GM12878 (cell line): ENCODE results near the gene LCLAT1. TPM values are rescaled to one million over a fixed set of nuclear protein-coding genes. Genes with fewer than 3 reads are reported as not detected.

Source experiments
- ATAC-seq: fragments of 200-7000 bp; cut with Tn5 transposase; 3 replicates; pipeline ENCODE4 v1.9.1; 2020; ENCODE audit warnings: mild to moderate bottlenecking, moderate library complexity
- BruUV-seq: library from RNA; stranded (reverse); fragments of 400-500 nt; replicated peaks from 2 replicates; lab custom pipeline; 2021; lab: Mats Ljungman, UMichigan
- CTCF ChIA-PET: fragments of 300-600 bp; sonication (Branson Sonifier 250); formaldehyde crosslinking; extraction: SDS; loops from one replicate; lab custom pipeline; 2021; ENCODE audit warnings: inconsistent platforms; lab: Yijun Ruan, JAX
- POLR2A ChIA-PET: fragments of 350-600 bp; formaldehyde crosslinking; extraction: SDS; loops from one replicate; lab custom pipeline; 2021; ENCODE audit warnings: inconsistent platforms; lab: Charles Lee
- RAD21 ChIA-PET: fragments of 300-600 bp; sonication (Branson Sonifier 250); formaldehyde crosslinking; loops from one replicate; lab custom pipeline; 2023; ENCODE audit warnings: antibody characterized with exemption; ENCODE audit not compliant: unreplicated experiment; lab: Charles Lee
- SMC1A ChIA-PET: fragments of 300-600 bp; sonication (Branson Sonifier 250); formaldehyde crosslinking; loops from one replicate; lab custom pipeline; 2023; ENCODE audit not compliant: unreplicated experiment, uncharacterized antibody; lab: Charles Lee
- DNase-seq: peaks from one replicate; pipeline ENCODE4 v3.0.0-alpha.2; 2011; ENCODE audit warnings: low read depth, low spot score
- FAIRE-seq: peaks from 3 replicates; lab custom pipeline; 2011; peaks lifted over from hg19 to GRCh38; lab: Jason Lieb, UNC
- H2AFZ ChIP-seq: 2 replicates; pipeline ENCODE4 v1.6.0; 2011; ENCODE audit warnings: low read depth, low read length, control low read depth; ENCODE audit not compliant: control insufficient read depth
- H3K27ac ChIP-seq: 2 replicates; pipeline ENCODE4 v1.5.1; 2011; ENCODE audit warnings: control low read depth; ENCODE audit not compliant: control insufficient read depth, insufficient read depth
- H3K27me3 ChIP-seq, 2 experiments: replicated peaks in 1 of 2; 2 replicates each; pipeline versions ENCODE4 v1.6.0 to v1.6.1; 2011; ENCODE audit warnings: low read length in 1 of 2; ENCODE audit not compliant: control insufficient read depth in 2 of 2, insufficient read depth in 2 of 2
- H3K36me3 ChIP-seq, 2 experiments: 2 replicates each; pipeline ENCODE4 v1.5.1; 2011; ENCODE audit warnings: low read length in 1 of 2; ENCODE audit not compliant: control insufficient read depth in 2 of 2, insufficient read depth in 2 of 2
- H3K4me1 ChIP-seq: 2 replicates; pipeline ENCODE4 v1.6.1; 2011; ENCODE audit warnings: mild to moderate bottlenecking, low read length, moderate library complexity, mixed read lengths; ENCODE audit not compliant: control insufficient read depth, insufficient read depth
- H3K4me2 ChIP-seq: 2 replicates; pipeline ENCODE4 v1.6.0; 2011; ENCODE audit warnings: control low read depth; ENCODE audit not compliant: control insufficient read depth, insufficient read depth
- H3K4me3 ChIP-seq: fragments of 200-600 bp; sonication (generic); 2 replicates; pipeline ENCODE4 v1.5.1; 2016
- H3K79me2 ChIP-seq: 2 replicates; pipeline ENCODE4 v1.6.0; 2011; ENCODE audit warnings: low read length; ENCODE audit not compliant: control insufficient read depth, insufficient read depth
- H3K9ac ChIP-seq: 2 replicates; pipeline ENCODE4 v1.8.0; 2011; ENCODE audit warnings: low read length, control low read depth, mixed read lengths; ENCODE audit not compliant: control insufficient read depth, insufficient read depth
- H3K9me3 ChIP-seq: replicated peaks from 3 replicates; pipeline ENCODE4 v1.5.1; 2011; ENCODE audit warnings: mild to moderate bottlenecking, low read length; ENCODE audit not compliant: control insufficient read depth, insufficient read depth
- H4K20me1 ChIP-seq: 2 replicates; pipeline ENCODE4 v1.6.0; 2011; ENCODE audit not compliant: control insufficient read depth, insufficient read depth
- ATF3 ChIP-seq: IDR thresholded peaks from 2 replicates; pipeline ENCODE4 v1.6.1; 2011; ENCODE audit warnings: low read depth, mild to moderate bottlenecking, low read length, moderate library complexity, borderline replicate concordance; ENCODE audit errors: extremely low read depth
- ATF7 ChIP-seq: fragments of 450-650 bp; IDR thresholded peaks from 2 replicates; pipeline ENCODE4 v1.6.1; 2016; ENCODE audit warnings: low read depth, mild to moderate bottlenecking
- BCL3 ChIP-seq: IDR thresholded peaks from 2 replicates; pipeline ENCODE4 v1.6.1; 2011; ENCODE audit warnings: borderline replicate concordance, low read depth, mild to moderate bottlenecking, moderate library complexity, low read length; ENCODE audit not compliant: insufficient read depth, poor library complexity, severe bottlenecking
- CREM ChIP-seq: IDR thresholded peaks from 2 replicates; pipeline ENCODE4 v1.6.1; 2014; ENCODE audit warnings: antibody characterized with exemption, low read depth
- DPF2 ChIP-seq: fragments of 450-650 bp; IDR thresholded peaks from 2 replicates; pipeline ENCODE4 v1.6.1; 2017; ENCODE audit warnings: mild to moderate bottlenecking
- E2F4 ChIP-seq: IDR thresholded peaks from 2 replicates; pipeline ENCODE4 v1.6.1; 2012; ENCODE audit warnings: low read depth, low read length, improper control_type of control experiment
- HDGF ChIP-seq: fragments of 450-650 bp; IDR thresholded peaks from 2 replicates; pipeline ENCODE4 v1.6.1; 2016; ENCODE audit warnings: antibody characterized with exemption
- MXI1 ChIP-seq: fragments of 150-350 bp; IDR thresholded peaks from 2 replicates; pipeline ENCODE4 v1.6.1; 2011; ENCODE audit warnings: low read depth, mild to moderate bottlenecking, inconsistent platforms, low read length, improper control_type of control experiment
- MYC ChIP-seq: IDR thresholded peaks from 2 replicates; pipeline ENCODE4 v1.6.1; 2011; ENCODE audit warnings: mild to moderate bottlenecking, low read length, moderate library complexity, inconsistent platforms; ENCODE audit not compliant: insufficient read depth, insufficient replicate concordance, insufficient read length, severe bottlenecking
- NFYB ChIP-seq: IDR thresholded peaks from 2 replicates; pipeline ENCODE4 v1.6.1; 2011; ENCODE audit warnings: low read depth, mild to moderate bottlenecking, low read length, improper control_type of control experiment, moderate library complexity; ENCODE audit not compliant: insufficient read depth
- NKRF ChIP-seq: fragments of 450-650 bp; conservative IDR thresholded peaks from 2 replicates; pipeline ENCODE4 v1.6.1; 2017; ENCODE audit warnings: mild to moderate bottlenecking, moderate library complexity
- PKNOX1 ChIP-seq: fragments of 450-650 bp; IDR thresholded peaks from 2 replicates; pipeline ENCODE4 v1.6.1; 2016; ENCODE audit warnings: mild to moderate bottlenecking
- SMARCA5 ChIP-seq: fragments of 450-650 bp; IDR thresholded peaks from 2 replicates; pipeline ENCODE4 v1.6.1; 2017; ENCODE audit warnings: mild to moderate bottlenecking
- YBX1 ChIP-seq: fragments of 450-650 bp; IDR thresholded peaks from 2 replicates; pipeline ENCODE4 v1.6.1; 2016; ENCODE audit warnings: antibody characterized with exemption
- WGBS: methylation state at CpG from one replicate; pipeline ENCODE4 v1.1.6; 2016; ENCODE audit warnings: low lambda C conversion rate; ENCODE audit not compliant: insufficient replicate concordance, insufficient coverage; ENCODE audit errors: missing lambda C conversion rate; 5-methylcytosine and 5-hydroxymethylcytosine counted together
- in situ Hi-C: fragments of 300-500 bp; cut with MboI; formaldehyde crosslinking; loops from 9 replicates; pipeline ENCODE4 v1.14.3; 2018; ENCODE audit warnings: mixed read lengths
- intact Hi-C: fragments of 100-400 bp; cut with micrococcal nuclease; formaldehyde crosslinking; loops from one replicate; pipeline ENCODE4 v1.14.2; 2022; ENCODE audit not compliant: unreplicated experiment
- polyA plus RNA-seq, 11 experiments: library from polyadenylated mRNA; depleted of rRNA in 4 of 11; unstranded in 6 of 11; stranded (reverse) in 5 of 11; fragments of >200 nt; fragmentation: Nextera tagmentation in 4 of 11; fragmentation: Illumina TruSeq in 1 of 11; extraction: Ambion mirVana in 4 of 11; extraction: Trizol in 1 of 11; gene quantifications; 1 replicate in 1 of 11; 2 replicates in 10 of 11; pipeline versions ENCODE4 v1.2.1 to v1.2.3, GENCODE V29; 2011 to 2016; ENCODE audit warnings: inconsistent platforms in 2 of 11, missing spikeins in 2 of 11, low read depth in 1 of 11
- total RNA-seq, 4 experiments: library from RNA; depleted of rRNA in 3 of 4; stranded (reverse); fragments of >200 nt in 3 of 4; fragmentation: Illumina TruSeq in 1 of 4; extraction: Trizol in 1 of 4; gene quantifications; 2 replicates each; pipeline versions ENCODE4 v1.2.1 to v1.2.3, GENCODE V29; 2013 to 2021

The LCLAT1 gene
- total and polyA plus RNA-seq, 10 of the 15 experiments (the other 5 are each of a cell fraction or from before 2014, with no cell fraction given): 8.1 to 33.0 (median 15.9) TPM

- CTCF ChIA-PET: interaction anchor here (1.0 to 2.2 kb wide), 5 partner anchors 10 to 498 kb away, joined by 3 to 9 read pairs (median 5); no protein-coding TSS in a partner anchor
- H4K20me1 ChIP-seq: no peaks in the 10 kb centered on the region
- SMC1A ChIA-PET: interaction anchor here (1.4 to 1.8 kb wide), 3 partner anchors 74 to 454 kb away, joined by 3 to 6 read pairs (median 4); no protein-coding TSS in a partner anchor
Measured at GRCh38 chr2:30662268-30663131, 215.5 kb downstream of the LCLAT1 start.

More at GRCh38 chr2:30662268-30663131, 215.5 kb downstream of the LCLAT1 start:
- ChIA-PET POLR2A (no interaction called here), RAD21 (no interaction called here)
- 56% methylated on average over 12 of the region's 12 CpGs for WGBS
- Histone ChIP-seq H3K4me3 (no peak overlapping the region), H3K9me3 (peaks cover 9% of the 10 kb centered on the region), H3K79me2 (no peaks in the 10 kb centered on the region), H3K4me2 (no peak overlapping the region), H3K4me1 (no peaks in the 10 kb centered on the region), H3K36me3 (no peaks in the 10 kb centered on the region), H3K9ac (no peak overlapping the region), H3K27me3 (no peaks in the 10 kb centered on the region), H2AFZ (no peak overlapping the region), H3K27ac (no peak overlapping the region)
- in situ Hi-C loops: no loop called here
- no peak for DNase-seq
- no peak for FAIRE-seq
- TF ChIP-seq DPF2 (no peak), MYC (no peak), ATF7 (no peak), SMARCA5 (no peak), PKNOX1 (no peak), HDGF (no peak), ATF3 (no peak), E2F4 (no peak), MXI1 (no peak), NKRF (no peak), CREM (no peak), BCL3 (no peak), NFYB (no peak), YBX1 (no peak)
- BruUV-seq: no TSS peak
- no peak for ATAC-seq
- intact Hi-C loops: no loop called here
